ENCODE measurements around the gene RGMB.
"Not testable (repeated sequence)": the region's sequence is repeated elsewhere in the genome, so short reads cannot be mapped to it uniquely, and the experiment has no call there.

The RGMB gene, protein sequence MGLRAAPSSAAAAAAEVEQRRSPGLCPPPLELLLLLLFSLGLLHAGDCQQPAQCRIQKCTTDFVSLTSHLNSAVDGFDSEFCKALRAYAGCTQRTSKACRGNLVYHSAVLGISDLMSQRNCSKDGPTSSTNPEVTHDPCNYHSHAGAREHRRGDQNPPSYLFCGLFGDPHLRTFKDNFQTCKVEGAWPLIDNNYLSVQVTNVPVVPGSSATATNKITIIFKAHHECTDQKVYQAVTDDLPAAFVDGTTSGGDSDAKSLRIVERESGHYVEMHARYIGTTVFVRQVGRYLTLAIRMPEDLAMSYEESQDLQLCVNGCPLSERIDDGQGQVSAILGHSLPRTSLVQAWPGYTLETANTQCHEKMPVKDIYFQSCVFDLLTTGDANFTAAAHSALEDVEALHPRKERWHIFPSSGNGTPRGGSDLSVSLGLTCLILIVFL

DNA sequence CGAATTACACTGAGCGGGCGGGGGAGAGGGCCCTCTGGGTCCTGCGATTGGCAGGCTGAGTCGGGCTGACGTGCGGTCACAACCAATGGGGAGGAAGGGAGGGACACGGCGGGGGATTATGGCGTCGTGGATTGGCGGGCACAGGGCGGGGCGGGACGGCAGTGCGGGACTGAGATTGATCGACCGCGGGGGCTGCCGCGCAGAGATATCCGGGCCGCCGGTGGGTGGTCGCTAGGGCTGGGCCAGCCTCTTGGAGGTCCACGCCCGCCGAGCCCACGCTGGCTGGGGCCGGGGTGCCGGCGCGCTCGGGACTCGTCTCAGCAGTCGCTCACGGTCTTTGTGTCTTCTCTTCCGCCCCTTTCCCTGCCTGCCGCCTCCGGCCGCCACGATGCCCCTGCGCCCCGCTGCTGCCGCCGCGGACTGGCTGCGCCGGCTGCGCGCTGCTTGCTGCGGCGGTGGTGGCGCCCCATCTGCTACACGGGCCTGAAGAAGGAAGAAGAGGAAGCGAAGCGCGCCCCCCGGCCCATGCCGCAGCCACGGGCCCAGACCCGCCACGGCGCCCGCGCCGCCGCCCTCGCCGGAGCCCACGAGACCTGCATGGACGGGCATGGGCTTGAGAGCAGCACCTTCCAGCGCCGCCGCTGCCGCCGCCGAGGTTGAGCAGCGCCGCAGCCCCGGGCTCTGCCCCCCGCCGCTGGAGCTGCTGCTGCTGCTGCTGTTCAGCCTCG, at the start of gene RGMB:
Gene RGMB, plus strand, starts transcription at position 200 of the 728 bp plus-strand sequence. Its CDS starts 408 bp downstream, at position 608.
- peak; percentile 100 for DNase-seq (ENCODE audit: low read depth)

DNA sequence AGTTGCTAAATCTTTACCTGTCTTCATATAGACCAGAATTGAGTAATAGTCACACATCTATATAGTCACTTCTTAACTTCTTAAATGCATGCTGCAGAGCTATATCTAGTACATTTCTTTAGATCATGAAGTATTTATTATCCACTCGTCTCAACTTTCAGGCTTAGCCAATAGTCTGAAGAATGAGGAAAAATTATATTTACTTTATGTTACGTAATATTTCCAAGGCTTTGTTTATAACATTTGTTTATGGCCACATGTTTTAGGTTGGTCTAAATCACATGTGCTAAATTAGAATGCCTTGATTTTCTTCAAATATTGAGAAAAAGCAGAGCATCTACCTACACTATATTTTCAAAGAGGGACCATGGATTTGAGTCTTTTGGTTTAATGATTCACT, 47.2 kb upstream of the RGMB start:
- DNase-seq (ENCODE audit: low read depth) = no peak

DNA sequence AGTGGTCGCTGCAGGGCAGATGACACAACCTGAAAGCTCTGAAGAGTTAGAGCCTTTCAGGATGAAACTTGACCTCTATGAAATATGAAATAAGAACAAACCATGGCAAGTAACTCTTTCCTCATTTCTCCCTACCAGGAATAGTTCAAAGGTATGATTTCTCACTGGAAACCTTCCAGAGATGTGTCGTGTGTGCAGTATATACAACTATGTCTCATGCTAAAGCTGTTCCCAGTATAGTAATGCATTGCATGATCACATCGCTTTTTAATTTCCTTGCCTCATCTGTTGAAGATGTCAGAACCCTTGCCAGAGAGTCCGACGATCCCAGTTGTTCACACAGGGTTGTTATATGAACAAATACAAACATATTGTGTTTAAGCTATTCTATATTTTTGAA, 45.8 kb upstream of the RGMB start:
- no peak for DNase-seq (ENCODE audit: low read depth)

DNA sequence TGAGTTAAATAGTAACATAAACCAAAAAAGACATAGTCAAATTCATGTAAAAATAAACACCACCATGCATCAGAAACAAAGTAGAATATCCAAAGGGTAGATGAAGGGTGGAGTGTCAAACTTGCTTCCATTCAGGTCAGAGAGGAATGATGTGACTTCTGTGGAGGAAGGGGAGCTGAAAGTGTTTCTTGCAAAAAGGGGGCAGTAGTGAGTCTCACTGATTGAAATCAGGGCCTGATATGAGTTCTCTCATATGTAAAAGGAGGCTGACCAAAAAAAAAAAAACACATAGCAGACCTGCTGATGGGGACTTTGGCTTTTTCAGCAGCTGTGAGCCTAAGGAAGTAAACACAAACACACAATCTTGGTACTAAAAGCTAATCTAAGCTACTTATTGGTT, 38.8 kb upstream of the RGMB start:
- no peak for DNase-seq (ENCODE audit: low read depth)

DNA sequence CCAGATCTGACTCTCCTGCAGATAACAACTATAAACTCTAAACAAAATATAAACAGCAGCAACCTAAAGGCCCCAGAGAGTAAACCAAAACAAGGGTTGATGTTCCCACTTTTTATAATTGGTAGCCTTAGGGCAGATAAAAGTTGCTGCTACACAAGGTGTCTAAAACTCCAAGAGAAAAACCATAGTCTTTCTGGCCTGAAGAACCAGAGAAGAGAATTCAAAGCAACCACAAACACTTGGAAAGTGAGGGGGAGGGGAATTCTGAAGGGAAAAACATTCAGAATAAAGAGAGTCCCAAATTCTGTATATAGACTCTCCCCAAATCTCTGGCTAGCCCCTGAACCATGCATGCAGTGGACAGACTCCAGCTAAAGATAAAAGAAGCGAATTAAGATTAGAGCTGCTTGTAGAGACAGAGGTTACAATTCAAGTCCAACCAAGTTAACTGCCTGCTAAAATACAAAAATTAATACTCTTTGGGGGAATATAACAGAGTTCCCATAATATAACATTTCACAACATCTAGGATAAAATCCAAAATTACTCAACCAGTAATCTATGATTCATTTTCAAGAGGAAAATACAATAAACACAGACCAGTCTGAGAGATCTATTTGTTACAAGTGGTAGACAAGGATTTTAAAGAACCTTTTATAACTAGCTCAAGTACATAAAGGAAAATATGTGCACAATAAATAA, 37.5 kb upstream of the RGMB start:
- DNase-seq (ENCODE audit: low read depth) = peak; percentile 71

DNA sequence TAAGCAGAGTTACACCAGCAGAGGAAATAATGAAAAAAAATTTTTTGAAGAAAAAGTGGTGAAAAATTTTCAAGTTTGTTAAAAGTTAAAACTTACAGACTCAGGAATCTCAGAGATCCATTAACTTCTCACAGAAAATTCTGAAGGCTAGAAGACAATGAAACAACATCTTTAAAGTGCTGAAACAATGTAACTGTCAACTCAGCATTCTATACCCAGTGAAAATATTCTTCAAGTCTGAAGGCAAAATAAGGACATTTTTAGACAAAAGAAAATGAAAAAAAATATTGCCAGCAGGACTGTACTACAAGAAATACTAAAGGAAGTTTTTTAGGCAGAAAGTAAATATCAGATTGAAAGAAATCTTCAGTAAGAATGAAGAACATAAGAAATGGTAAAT, 36.7 kb upstream of the RGMB start:
- no peak for DNase-seq (ENCODE audit: low read depth)

DNA sequence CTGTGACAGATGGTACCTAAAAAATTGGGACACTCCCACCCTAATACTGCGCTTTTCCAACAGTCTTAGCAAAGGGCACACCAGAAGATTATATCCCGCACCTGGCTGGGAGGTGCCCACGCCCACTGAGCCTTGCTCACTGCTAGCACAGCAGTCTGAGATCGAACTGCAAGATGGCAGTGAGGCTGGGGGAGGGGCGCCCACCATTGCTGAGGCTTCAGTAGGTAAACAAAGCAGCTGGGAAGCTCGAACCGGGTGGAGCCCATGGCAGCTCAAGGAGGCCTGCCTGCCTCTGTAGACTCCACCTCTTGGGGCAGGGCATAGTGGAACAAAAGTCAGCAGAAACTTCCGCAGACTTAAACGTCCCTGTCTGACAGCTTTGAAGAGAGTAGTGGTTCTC, 36.0 kb upstream of the RGMB start:
- DNase-seq (ENCODE audit: low read depth) = not testable (repeated sequence)

DNA sequence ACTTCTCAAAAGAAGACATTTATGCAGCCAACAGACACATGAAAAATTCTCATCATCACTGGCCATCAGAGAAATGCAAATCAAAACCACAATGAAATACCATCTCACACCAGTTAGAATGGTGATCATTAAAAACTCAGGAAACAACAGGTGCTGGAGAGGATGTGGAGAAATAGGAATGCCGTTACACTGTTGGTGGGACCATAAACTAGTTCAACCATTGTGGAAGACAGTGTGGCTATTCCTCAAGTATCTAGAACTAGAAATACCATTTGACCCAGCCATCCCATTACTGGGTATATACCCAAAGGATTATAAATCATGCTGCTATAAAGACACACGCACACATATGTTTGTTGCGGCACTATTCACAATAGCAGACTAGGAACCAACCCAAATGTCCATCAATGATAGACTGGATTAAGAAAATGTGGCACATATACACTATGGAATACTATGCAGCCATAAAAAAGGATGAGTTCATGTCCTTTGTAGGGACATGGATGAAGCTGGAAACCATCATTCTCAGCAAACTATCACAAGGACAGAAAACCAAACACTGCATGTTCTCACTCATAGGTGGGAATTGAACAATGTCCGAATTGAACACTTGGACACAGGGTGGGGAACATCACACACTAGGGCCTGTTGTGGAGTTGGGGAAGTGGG, 34.8 kb upstream of the RGMB start:
- DNase-seq (ENCODE audit: low read depth) = not testable (repeated sequence)

DNA sequence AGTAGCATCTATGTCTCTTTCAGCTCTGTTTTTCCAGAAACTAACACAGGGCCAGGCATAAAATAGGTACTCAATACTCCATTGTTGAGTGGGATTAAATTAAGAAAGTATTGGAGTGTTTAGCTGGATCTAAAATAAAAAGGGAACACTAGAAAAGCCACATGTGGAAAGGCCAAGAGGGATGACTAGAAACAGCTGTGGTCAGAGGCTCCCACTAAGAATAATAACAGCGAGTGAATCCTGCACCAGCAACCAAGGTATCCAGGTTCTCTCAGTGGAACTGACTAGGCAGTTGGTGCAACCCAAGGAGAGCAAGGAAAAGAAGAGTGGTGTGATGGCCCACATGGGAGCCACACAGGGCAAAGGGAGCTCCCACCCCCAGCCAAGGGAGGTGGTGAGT, 31.5 kb upstream of the RGMB start:
- no peak for DNase-seq (ENCODE audit: low read depth)

DNA sequence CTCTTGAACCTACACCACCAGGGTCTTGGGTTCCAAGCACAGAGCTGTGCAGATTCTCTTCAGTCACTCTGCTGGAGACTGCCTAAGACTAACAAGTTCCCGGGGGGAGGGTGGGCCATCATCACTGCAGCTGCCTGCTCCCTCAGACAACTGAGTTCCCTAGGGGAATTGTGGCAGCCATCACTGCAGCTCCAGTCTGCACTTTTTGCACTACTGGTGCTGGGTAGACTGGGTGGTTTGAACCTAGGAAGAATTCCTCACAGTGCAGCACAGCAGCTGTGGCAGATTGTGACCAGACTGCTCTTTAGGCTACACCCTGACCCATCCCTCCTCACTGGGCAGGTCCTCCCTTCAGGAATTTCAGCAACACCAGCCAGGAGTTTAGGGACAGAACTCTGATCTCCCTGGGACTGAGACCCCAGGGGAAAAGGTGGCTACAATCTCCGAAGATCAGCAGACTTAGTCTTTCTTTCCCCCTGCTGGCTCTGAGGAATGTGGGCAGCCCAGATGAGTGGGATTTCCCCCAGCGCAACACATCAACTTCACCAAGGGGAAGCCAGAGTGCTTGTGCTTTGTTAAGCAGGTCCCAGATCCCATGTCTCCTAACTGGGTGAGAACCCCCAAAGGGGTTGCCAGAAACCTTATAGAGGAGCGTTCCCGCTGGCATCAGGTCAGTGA, 30.9 kb upstream of the RGMB start:
- no peak for DNase-seq (ENCODE audit: low read depth)

DNA sequence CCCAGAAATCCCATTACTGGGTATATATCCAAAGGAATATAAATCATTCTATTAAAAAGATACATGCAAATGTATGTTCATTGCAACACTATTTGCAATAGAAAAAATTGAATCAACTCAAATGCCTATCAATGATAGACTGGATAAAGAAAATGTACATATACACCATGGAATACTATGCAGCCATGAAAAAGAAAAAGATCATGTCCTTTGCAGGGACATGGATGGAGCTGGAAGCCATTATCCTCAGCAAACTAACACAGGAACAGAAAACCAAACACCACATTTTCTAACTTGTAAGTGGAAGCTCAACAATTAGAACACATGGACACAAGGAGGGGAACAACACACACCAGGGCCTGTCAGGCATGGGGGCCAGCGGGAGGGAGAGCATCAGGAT, 25.2 kb upstream of the RGMB start:
- not testable (repeated sequence) for DNase-seq (ENCODE audit: low read depth)

DNA sequence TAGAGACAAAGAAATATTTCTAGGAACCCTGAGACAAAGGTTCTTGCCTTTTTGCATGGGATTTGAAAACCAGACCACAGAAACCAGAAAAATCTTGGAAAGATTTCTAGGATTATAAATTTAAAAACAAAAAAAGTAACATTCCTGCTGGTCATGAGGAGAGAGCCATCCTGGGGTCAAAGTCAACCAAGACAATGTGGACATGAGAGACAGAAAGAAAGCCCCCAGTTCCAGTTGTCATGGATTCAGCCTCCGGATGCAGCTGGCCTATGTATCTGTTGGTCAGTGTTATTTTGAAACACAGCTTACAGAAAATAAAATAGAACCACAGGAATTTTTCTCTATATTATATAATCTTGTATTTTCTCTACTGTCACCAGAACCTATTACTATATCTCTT, 24.4 kb upstream of the RGMB start:
- DNase-seq (ENCODE audit: low read depth) = peak; percentile 19

DNA sequence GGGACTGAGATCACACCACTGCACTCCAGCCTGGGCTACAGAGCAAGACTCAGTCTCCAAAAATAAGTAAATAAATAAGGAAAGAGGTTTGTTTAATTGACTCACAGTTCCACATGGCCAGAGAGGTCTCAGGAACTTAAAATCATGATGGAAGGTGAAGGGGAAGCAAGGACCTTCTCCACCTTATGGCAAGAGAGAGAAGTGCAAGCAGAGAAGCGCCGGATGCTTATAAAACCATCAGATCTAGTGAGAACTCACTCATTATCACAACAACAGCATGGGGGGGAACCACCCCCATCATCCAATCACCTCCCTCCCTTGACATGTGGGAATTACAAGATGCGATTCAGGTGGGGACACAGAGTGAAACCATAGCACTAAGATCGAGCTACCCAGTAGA, 22.8 kb upstream of the RGMB start:
- peak; percentile 27 for DNase-seq (ENCODE audit: low read depth)

DNA sequence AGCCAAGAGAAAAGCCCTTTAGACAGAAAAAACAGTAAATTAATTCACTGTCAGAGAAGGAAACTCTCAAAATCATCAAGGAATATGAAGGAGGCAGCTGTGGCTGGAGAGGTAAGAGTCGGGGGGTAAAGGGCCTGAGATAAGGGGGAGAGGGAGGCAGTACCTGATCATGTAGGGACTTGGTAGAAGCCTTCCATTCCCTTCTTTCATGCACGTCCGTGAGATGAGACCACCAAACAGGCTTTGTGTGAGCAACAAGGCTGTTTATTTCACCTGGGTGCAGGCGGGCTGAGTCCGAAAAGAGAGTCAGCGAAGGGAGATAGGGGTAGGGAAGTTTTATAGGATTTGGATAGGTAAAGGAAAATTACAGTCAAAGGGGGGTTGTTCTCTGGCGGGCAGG, 21.1 kb upstream of the RGMB start:
- DNase-seq (ENCODE audit: low read depth) = not testable (repeated sequence)

DNA sequence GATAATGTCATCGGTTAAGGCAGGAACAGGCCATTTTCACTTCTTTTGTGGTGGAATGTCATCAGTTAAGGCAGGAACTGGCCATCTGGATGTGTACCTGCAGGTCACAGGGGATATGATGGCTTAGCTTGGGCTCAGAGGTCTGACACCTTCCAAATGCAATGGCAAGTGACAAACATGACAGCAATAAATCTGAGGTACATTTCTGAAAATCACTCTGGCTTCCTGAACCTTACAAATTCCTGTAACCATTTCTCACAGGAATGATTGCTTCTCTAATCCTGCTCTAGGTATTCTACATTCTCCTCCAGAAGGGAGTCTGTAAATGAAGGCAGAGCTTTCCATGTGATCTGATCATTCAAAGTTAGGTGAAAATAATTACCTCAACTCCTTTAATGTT, 20.7 kb upstream of the RGMB start:
- DNase-seq (ENCODE audit: low read depth) = not testable (repeated sequence)

DNA sequence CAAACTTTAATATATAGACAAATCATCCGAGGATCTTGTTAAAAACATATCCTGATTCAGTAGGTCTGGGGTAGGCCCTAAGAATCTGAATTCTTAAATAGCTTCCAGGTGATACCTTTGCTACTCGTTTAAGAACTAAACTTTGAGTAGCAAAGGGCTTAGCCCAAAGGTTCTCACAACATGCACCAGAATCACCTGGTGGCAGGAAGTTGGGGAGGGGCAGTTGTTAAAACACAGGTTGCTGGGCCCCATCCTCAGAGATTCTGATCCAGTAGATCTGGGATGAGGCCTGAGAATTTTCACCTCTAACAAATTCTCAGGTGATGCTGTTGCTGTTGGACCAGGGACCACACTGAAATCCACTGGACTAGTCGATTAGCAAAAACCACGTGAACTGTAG, 20.0 kb upstream of the RGMB start:
- no peak for DNase-seq (ENCODE audit: low read depth)

DNA sequence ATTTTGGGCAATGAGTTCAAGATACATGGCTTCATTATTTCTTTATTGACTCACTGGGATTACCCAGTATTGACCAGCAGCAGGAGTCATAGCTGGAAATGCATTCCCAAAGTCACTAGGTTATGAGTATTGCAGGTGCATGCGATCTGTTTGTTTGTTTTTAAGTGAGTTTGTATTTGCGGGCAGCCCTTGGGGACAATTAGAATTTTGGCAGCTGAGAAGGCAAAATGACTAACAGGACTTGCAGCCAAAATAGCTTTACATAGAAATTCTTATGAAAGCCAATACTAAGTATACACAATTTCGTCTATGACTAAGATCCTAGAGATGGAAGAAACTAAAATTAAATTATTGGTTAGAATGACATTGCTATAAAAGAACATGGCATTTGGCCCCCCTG, 18.1 kb upstream of the RGMB start:
- peak; percentile 78 for DNase-seq (ENCODE audit: low read depth)

DNA sequence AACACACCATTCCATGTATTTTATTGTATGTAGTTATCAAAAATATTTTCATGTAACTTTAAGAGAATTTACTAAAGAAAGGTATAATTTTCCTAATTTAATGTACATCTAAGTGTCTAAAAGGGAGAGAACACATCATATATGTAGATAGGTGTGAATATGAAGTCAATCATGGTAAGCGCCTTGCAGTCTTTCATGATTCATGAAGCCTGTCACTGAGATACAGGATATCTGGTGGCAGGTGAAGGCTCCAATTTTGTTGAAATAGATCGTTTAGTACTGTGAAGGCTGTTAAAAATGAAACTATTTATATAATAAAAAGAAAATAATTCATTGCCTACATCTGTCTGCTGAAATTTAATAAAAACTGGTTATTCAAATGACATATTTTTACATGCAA, 15.5 kb upstream of the RGMB start:
- no peak for DNase-seq (ENCODE audit: low read depth)

DNA sequence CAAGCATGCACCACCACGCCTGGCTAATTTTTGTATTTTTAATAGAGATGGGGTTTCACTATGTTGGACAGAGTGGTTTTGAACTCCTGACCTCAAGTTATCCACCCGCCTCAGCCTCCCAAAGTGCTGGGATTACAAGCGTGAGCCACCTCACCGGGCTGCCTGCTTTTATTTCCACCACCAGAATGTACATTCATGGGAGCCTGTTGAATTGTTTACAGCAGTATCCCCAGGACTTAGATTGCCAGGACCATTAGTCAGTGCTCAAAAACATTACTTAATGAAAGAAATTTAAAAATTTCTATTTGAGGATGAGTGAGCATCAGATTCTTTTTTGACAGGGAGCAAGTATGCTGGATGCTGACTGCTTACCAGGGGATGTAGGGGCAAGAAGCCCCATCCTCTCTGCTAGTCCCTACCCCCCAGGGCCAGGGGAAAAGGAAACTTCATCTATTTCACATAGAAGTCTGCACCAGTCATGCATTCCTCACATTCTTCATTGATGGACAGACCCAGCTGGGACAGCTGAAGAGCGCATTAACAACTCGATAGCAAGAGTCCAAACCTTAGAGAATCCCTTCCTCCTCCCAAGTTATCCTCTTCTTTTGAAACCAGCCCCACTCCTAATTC, 10.3 kb upstream of the RGMB start:
- DNase-seq (ENCODE audit: low read depth) = peak; percentile 99

DNA sequence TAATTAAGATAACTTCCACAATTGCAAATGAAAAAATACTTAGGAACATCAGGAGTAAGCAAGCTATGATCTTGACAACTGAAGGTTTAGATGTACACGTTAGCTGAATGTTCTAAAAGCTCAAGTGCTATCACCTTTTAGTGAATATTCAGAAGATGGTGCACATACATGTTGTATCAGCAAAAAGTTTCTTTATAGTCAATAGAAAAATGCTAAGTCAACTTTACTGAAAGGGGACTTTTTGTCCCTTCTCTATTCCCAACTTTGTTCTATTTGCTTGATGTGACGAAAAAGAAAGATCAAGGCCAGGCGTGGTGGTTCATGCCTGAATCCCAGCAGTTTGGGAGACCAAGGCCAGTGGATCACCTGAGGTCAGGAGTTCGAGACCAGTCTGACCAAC, 7.6 kb upstream of the RGMB start:
- DNase-seq (ENCODE audit: low read depth) = no peak

DNA sequence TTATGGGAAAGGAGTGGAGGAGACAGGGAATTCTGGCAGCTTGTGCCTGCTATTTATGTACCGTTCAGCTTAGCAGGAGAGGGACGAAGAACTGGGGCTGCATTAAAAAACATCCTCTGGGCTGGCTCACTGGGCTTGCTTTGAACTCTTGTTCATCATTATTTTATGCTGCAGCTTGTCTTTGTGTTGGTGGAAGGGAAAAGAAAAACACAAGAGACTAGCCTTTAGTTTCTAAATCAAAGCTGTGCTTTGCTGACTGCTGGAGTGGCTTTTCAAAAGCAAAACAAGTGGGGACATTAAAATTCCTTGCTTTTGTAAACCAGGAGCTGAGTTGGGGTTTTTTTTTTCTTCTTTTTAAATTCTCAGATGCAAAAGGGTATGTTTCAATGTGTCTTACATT, 5.9 kb upstream of the RGMB start:
- no peak for DNase-seq (ENCODE audit: low read depth)
